GM12892 (cell line): ENCODE measurements around the gene F8A1.
"Not testable (repeated sequence)": the region's sequence is repeated elsewhere in the genome, so short reads cannot be mapped to it uniquely, and the experiment has no call there.

Source experiments
- POLR2A ChIP-seq: IDR thresholded peaks from 2 replicates; pipeline ENCODE4 v1.6.1; 2011; ENCODE audit warnings: low read depth, low read length, control low read depth
- POLR2AphosphoS5 ChIP-seq: IDR thresholded peaks from 2 replicates; pipeline ENCODE4 v1.6.1; 2011; ENCODE audit warnings: low read depth, low read length, control low read depth
- TAF1 ChIP-seq: IDR thresholded peaks from 2 replicates; pipeline ENCODE4 v1.6.1; 2011; ENCODE audit warnings: low read depth, mild to moderate bottlenecking, control low read depth, low read length, borderline replicate concordance

GRCh38 chrX:154868522-154868921, 17.6 kb upstream of the F8A1 start:
- TF ChIP-seq TAF1, POLR2AphosphoS5, POLR2A: not testable (repeated sequence)
